T-helper 17 cell (primary cell): ENCODE data around the gene EPAS1. TPM values are rescaled to one million over a fixed set of nuclear protein-coding genes. Genes with fewer than 3 reads are reported as not detected.
A peak's percentile ranks its signal among the peaks of the same experiment; 100 is the strongest.

Source experiments
- ATAC-seq: fragments of 150-1000 bp; cut with Tn5 transposase; 2 replicates; pipeline ENCODE4 v1.10.0; 2021; ENCODE audit warnings: mild to moderate bottlenecking, moderate library complexity
- DNase-seq, 3 donors: peaks; one replicate each; pipeline versions ENCODE4 v3.0.0 to v3.0.0-alpha.2; 2020 to 2021
- H3K9me3 ChIP-seq: one replicate; pipeline ENCODE4 v1.7.0; 2013; ENCODE audit warnings: low read length, mild to moderate bottlenecking; ENCODE audit not compliant: control insufficient read depth, poor library complexity, severe bottlenecking
- H3K27ac Mint-ChIP-seq: one replicate; pipeline ENCODE4 v1.8.0; 2022; ENCODE audit warnings: mild to moderate bottlenecking, moderate library complexity, mixed read lengths
- H3K27me3 Mint-ChIP-seq: one replicate; pipeline ENCODE4 v1.8.0; 2022; ENCODE audit warnings: mixed read lengths
- H3K36me3 Mint-ChIP-seq: one replicate; pipeline ENCODE4 v1.8.0; 2022; ENCODE audit warnings: low read depth, mixed read lengths
- H3K4me1 Mint-ChIP-seq: one replicate; pipeline ENCODE4 v1.8.0; 2022; ENCODE audit warnings: mild to moderate bottlenecking, mixed read lengths
- H3K4me3 Mint-ChIP-seq: one replicate; pipeline ENCODE4 v1.8.0; 2022; ENCODE audit warnings: mild to moderate bottlenecking, moderate library complexity, mixed read lengths
- total RNA-seq, 4 donors: library from RNA in 2 of 4; stranded (reverse) in 2 of 4; gene quantifications; one replicate each; pipeline ENCODE4 v1.2.3 and lab custom pipeline; 2022 to 2026

The EPAS1 gene
- total RNA-seq, 2 donors from 2014 or later = 0.97 to 9.1 TPM

DNA sequence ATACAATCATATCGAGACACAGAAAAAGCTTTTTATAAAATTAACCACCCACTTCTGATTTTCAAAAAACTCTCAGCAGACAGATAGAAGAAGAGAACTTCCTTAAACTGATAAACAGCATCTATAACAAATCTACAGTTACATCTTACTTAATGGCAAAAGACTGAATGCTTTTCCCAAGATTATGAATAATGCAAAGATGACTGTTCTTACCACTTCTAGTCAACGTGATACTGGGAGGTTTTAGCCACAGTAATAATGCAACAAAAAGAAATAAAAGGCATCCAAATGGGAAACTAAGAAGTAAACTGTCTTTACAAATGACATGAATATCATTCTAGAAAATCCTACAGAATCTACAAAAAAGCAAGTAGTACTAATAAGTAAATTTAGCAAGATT is 124.2 kb downstream of the EPAS1 start:
- Mint-ChIP-seq H3K27ac (no peak overlapping the region), H3K4me3 (no peak overlapping the region), H3K27me3 (no peaks in the 10 kb centered on the region), H3K4me1 (no peaks in the 10 kb centered on the region), H3K36me3 (no peaks in the 10 kb centered on the region)
- ATAC-seq (no peak), DNase-seq (no peak)
- no peaks in the 10 kb centered on the region for H3K9me3 ChIP-seq

DNA sequence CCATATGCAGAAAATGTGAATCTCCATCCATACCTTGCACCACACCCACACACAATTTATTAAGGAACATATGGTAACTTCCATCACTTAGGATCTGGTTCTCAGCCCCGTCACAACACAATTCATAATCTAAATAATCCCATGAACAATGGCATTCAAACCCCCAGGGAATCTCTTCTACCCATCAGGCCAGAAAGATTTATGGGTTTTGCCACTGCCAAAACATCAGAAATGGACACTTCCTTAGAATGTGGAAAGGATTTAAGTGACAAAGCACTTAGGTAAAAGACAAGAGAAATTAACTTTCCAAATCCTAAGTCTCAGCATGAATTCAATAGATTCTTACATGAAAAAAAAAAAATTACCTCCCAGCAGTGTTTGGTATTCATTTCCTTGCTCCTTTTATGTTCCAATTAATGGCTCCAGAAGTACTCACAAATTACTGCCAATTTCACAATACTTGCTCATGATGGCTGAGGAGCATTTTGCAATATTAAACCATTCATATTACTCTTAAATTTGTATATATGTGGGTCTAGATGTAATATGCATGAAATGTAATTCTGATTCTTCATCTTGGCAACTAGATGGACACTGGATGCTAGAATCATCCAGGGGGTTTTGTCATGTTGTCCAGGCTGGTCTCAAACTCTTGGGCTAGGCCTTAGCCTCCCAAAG is 125.6 kb downstream of the EPAS1 start:
- no peak for ATAC-seq
- H3K4me3 Mint-ChIP-seq = no peak overlapping the region

DNA sequence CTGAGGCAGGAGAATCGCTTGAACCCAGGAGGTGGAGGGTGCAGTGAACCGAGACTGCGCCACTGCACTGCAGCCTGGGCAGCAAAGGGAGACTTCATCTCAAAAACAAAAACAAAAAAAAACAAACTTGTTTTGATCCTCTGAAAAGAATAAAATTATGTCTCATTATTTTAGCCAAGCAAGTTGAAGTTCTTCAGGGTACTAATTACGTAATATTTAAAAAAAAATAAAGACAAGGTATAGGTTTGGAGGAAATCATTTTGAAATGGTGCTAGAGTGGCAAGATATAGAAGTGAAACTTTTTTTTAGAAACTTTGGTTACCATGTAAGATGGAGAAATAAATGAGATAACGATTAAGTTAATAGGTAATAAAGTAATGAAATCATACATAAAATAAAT is 127.7 kb downstream of the EPAS1 start:
- no peak for DNase-seq
- Mint-ChIP-seq H3K36me3 (no peaks in the 10 kb centered on the region), H3K4me3 (no peak overlapping the region), H3K4me1 (peaks cover under 1% of the 10 kb centered on the region), H3K27ac (no peak overlapping the region), H3K27me3 (no peaks in the 10 kb centered on the region)
- no peaks in the 10 kb centered on the region for H3K9me3 ChIP-seq
- ATAC-seq = no peak

More for the DNA sequence above, 125.6 kb downstream of the EPAS1 start:
- DNase-seq = no peak
- no peaks in the 10 kb centered on the region for H3K4me1 Mint-ChIP-seq
- no peaks in the 10 kb centered on the region for H3K27me3 Mint-ChIP-seq
- H3K27ac Mint-ChIP-seq = no peak overlapping the region
- no peaks in the 10 kb centered on the region for H3K9me3 ChIP-seq
- H3K36me3 Mint-ChIP-seq = no peaks in the 10 kb centered on the region

DNA sequence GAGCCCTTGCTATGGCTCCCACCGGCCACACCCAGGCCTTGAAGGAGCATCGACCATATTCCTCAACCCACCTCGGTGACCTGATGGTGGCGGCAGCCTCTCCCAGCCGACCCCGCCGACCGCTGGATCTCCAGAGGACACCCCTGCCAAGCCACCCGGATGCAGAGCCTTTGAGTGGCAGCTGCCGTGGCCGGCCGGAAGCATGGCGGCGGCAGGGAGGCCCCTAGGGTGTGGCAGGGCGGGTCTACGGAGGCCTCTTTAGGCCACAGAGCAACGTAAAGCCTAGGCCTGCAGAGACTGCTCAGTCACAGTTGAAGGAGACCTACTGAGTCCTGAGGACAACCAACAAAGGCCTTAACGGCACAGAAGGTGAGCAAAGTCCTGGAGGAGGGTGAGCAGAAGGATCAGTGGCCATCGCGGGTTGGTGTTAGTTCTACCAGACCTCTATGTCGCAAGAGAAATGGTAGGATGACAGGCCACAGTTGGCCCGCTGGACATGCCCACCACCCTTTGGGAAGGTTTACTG is 131.8 kb downstream of the EPAS1 start:
- DNase-seq (no peak), ATAC-seq (no peak)
- H3K27ac Mint-ChIP-seq = no peak overlapping the region
- H3K4me3 Mint-ChIP-seq = no peak overlapping the region
- no peaks in the 10 kb centered on the region for H3K9me3 ChIP-seq
- H3K27me3 Mint-ChIP-seq = peaks cover 10% of the 10 kb centered on the region
- no peaks in the 10 kb centered on the region for H3K36me3 Mint-ChIP-seq
- H3K4me1 Mint-ChIP-seq = peaks cover 24% of the 10 kb centered on the region

DNA sequence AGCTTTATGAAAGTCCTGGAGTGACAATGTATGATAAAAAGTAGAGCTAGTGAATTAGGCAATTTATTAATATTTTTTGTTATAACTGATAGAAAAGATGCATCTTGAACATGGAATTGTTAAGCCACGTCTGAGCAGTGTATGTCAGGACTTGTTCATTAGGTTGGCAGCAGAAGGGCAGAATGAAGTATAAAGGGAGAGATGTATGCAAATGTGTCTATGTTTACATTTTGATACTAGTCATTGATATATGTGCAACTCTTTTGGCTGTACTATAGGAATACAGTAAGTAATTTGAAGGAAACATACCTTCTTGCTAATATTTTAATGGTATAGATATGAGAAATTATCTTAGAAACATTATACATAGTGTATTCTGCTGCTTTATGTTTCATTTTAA is 133.2 kb downstream of the EPAS1 start:
- Mint-ChIP-seq H3K4me3 (no peak overlapping the region), H3K4me1 (peaks cover 32% of the 10 kb centered on the region), H3K27ac (no peak overlapping the region), H3K36me3 (no peaks in the 10 kb centered on the region), H3K27me3 (peaks cover 10% of the 10 kb centered on the region)
- ATAC-seq (no peak), DNase-seq (no peak)
- no peaks in the 10 kb centered on the region for H3K9me3 ChIP-seq

DNA sequence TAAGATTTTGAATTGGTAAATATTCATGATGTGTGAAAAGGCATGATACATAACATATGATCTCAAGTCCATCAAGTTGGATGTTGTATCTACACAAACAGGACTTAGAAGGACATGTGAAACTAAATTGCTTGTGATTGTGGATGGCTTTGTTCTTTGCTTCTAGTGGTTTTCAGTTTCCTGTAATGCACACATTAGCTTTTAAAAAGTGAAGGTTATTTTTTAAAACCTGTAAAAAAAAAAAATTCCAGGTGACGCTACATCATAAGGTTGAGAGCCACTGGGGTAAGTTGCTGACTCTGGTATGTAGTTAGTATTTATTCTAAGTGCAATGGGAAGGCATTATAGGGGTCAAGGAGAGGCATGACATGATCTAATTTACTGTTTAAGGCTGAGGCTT is 133.8 kb downstream of the EPAS1 start:
- Mint-ChIP-seq H3K27me3 (peaks cover 10% of the 10 kb centered on the region), H3K4me1 (peaks cover 32% of the 10 kb centered on the region), H3K27ac (no peak overlapping the region), H3K4me3 (peak overlapping the region; percentile 10), H3K36me3 (no peaks in the 10 kb centered on the region)
- H3K9me3 ChIP-seq = no peaks in the 10 kb centered on the region
- ATAC-seq = peak; percentile 33
- DNase-seq = no peak

DNA sequence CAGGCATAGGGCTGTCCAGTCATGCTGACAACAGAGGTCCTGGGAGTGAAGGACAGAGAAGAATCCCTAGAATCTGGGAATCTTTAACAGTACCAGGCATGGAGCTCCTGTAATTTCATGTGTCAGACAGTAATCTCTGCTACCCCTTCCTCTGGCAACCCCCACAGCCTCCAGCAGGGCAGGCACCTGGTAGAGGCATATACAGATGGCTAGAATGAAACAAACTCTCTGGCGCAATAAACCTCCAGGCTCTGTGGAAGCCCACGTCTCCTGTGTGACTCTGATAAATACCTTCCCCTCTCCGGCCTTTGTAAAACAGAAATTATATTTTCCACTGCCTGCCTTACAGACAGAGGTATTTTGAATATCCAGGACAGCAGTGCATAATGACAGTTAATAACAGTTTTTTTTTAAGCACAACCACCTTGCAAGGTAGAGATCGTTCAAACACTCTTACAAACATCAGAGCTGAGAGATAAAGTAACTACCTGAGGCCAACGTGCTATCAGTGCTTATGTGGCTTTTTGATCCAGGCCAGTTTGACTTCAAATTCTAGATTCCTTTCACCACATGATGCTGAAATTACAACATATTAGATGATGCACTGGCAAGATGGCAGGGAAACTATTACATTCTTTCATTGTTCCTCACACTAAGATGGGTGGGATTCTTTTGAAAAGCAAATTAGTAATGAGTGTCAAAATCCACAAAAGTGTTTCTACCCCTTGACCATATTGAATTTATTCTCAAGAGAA is 134.5 kb downstream of the EPAS1 start:
- Mint-ChIP-seq H3K27me3 (peaks cover 10% of the 10 kb centered on the region), H3K27ac (no peak overlapping the region), H3K4me3 (peak overlapping the region; percentile 41), H3K4me1 (peaks cover 32% of the 10 kb centered on the region), H3K36me3 (no peaks in the 10 kb centered on the region)
- H3K9me3 ChIP-seq = no peaks in the 10 kb centered on the region
- no peak for DNase-seq
- ATAC-seq = no peak

DNA sequence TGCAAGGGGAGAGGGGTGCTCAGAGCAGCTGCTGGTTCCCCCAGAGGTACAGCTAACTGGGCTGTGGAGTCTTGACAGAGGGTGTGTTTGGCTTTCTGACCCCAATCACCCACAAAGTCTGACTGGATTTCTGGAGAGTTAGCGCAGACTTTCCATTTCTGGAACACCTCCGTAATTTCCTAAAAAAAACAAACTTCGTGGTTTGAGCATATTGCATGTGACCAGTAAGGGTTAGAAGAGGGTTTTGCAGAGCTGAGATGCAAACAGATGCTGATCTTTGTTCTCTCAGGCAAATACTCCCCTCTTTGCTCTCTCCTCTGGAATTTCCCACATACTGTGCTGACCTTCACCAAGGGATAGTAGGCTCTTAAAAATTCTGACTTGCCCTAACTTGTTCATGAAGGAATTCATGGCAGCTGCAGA is 137.7 kb downstream of the EPAS1 start:
- DNase-seq (no peak), ATAC-seq (no peak)
- Mint-ChIP-seq H3K4me3 (no peak overlapping the region), H3K27ac (no peak overlapping the region), H3K27me3 (peaks cover 10% of the 10 kb centered on the region), H3K4me1 (peaks cover 48% of the 10 kb centered on the region), H3K36me3 (no peaks in the 10 kb centered on the region)
- H3K9me3 ChIP-seq = no peaks in the 10 kb centered on the region

DNA sequence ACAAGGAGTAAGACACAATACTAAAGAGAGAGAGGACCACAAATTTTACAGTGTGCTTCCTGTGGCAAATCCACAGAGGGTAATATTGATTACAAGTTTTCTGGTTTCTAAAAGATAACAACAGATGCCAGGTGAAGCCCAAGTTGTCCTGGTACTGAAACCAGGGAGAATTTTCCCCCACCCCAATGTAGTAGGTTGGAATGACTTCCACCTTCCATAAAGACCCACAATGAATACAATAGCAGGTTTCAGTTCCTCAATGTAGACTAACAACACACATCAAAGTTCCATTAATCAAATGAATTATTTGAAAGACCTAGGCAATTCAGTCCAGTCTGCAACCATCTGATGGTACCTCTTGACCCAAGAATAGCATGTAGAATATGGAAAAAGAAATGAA is 138.1 kb downstream of the EPAS1 start:
- no peaks in the 10 kb centered on the region for H3K9me3 ChIP-seq
- Mint-ChIP-seq H3K27me3 (peaks cover 10% of the 10 kb centered on the region), H3K4me3 (no peak overlapping the region), H3K4me1 (peaks cover 50% of the 10 kb centered on the region), H3K36me3 (no peaks in the 10 kb centered on the region), H3K27ac (no peak overlapping the region)
- ATAC-seq (no peak), DNase-seq (no peak)

DNA sequence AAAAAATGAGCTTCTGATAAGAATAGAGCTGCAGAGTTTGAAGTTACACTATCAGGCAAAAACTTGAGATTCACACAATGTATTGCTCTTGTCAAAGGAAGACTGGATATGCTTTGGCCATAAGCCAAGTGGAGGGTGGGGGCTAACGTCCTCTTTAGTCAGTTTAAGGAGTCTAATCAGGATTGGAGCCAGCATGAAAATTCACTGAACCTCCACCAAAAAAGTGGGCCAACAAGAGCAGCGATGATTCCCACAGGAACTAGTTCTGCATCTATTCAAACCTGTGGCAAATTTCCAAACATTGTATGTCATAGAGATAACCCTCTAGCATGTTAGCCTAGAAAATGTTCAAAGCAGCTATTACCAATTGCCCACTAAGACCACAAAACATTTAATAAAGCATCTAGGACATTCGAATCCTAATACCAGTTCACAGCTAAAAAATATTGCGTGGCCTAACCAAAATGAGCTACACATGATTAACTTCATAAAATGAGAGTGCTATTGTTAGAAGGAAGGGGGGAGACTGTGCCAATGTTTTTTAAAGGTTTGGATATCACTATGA is 138.7 kb downstream of the EPAS1 start:
- H3K4me1 Mint-ChIP-seq = peaks cover 49% of the 10 kb centered on the region
- H3K27me3 Mint-ChIP-seq = peaks cover 10% of the 10 kb centered on the region
- H3K27ac Mint-ChIP-seq = no peak overlapping the region
- H3K9me3 ChIP-seq = no peaks in the 10 kb centered on the region
- ATAC-seq (no peak), DNase-seq (no peak)
- no peaks in the 10 kb centered on the region for H3K36me3 Mint-ChIP-seq
- H3K4me3 Mint-ChIP-seq = no peak overlapping the region

Other genes with a start within 250 kb of the EPAS1 start
- gene TMEM247, start 182.2 kb downstream of the EPAS1 start, total RNA-seq = not detected
- 10 to 100 TPM; 19.7 to 26.5 TPM for gene RHOQ, start 245.1 kb downstream of the EPAS1 start, total RNA-seq
- 10 to 100 TPM in 1 of 2 donors, 1 to 10 TPM in 1; 8.5 to 10.4 TPM for gene ATP6V1E2, start 245.2 kb downstream of the EPAS1 start, total RNA-seq